Measurements from ENCODE around the gene CSE1L.
"Not testable (repeated sequence)": the region's sequence is repeated elsewhere in the genome, so short reads cannot be mapped to it uniquely, and the experiment has no call there.

The CSE1L gene

DNA sequence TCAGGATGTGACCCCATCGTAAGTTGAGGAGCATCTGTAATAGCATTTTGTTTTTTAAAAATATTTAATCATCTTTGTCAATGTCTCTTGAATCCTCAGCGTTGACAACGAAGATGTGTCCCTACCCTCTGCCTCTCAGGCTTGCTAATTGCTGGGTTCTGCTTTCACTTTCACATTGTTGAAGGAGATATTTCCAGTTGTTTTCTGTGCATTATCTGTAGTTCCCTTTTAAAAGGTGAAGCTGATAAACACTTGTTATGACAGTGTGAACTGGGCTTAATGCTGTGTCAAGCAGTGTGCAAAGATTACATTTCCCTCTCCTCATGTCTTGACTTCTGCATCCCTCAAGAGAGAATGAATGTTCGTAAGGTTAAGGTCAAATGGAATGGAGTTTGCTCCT, 54.9 kb downstream of the CSE1L start:
- H3K27ac Mint-ChIP-seq = peak overlapping the region in 1 of 3 experiments; percentile 66
- no peaks in the 10 kb centered on the region for H3K27me3 Mint-ChIP-seq (ENCODE audit: low read depth)
- TF ChIP-seq, protein P1, sequence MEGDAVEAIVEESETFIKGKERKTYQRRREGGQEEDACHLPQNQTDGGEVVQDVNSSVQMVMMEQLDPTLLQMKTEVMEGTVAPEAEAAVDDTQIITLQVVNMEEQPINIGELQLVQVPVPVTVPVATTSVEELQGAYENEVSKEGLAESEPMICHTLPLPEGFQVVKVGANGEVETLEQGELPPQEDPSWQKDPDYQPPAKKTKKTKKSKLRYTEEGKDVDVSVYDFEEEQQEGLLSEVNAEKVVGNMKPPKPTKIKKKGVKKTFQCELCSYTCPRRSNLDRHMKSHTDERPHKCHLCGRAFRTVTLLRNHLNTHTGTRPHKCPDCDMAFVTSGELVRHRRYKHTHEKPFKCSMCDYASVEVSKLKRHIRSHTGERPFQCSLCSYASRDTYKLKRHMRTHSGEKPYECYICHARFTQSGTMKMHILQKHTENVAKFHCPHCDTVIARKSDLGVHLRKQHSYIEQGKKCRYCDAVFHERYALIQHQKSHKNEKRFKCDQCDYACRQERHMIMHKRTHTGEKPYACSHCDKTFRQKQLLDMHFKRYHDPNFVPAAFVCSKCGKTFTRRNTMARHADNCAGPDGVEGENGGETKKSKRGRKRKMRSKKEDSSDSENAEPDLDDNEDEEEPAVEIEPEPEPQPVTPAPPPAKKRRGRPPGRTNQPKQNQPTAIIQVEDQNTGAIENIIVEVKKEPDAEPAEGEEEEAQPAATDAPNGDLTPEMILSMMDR (IDR thresholded peaks at IDR 0.05; ENCODE audit: unreplicated experiment in 3 of 3) = no peak
- H3K4me1 Mint-ChIP-seq = peaks cover 3% of the 10 kb centered on the region
- H3K4me3 Mint-ChIP-seq = no peak overlapping the region
- H3K36me3 Mint-ChIP-seq (ENCODE audit: low read depth) = peaks cover 78% of the 10 kb centered on the region
- H3K9me3 Mint-ChIP-seq = no peaks in the 10 kb centered on the region

DNA sequence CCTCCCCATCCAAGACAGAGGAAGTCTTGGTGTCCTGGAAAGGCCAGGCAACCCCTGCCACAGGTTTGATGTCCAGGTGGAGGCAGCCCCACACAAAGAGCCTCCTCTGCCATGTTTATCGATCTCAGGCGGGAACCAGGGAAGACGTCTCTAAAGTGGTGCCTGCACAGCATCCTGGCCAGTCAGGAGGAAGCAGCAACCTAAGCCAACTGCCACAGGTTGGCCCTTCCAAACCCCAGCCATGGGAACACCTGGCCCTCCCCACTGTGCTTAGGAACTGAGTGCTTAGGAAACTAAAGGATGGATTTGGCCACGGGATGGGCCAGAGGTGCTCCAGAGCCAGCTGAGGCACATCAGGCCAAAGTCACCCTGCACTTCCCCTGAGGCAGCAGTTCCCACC, 56.9 kb downstream of the CSE1L start:
- H3K27ac Mint-ChIP-seq = no peak overlapping the region
- no peaks in the 10 kb centered on the region for H3K9me3 Mint-ChIP-seq

DNA sequence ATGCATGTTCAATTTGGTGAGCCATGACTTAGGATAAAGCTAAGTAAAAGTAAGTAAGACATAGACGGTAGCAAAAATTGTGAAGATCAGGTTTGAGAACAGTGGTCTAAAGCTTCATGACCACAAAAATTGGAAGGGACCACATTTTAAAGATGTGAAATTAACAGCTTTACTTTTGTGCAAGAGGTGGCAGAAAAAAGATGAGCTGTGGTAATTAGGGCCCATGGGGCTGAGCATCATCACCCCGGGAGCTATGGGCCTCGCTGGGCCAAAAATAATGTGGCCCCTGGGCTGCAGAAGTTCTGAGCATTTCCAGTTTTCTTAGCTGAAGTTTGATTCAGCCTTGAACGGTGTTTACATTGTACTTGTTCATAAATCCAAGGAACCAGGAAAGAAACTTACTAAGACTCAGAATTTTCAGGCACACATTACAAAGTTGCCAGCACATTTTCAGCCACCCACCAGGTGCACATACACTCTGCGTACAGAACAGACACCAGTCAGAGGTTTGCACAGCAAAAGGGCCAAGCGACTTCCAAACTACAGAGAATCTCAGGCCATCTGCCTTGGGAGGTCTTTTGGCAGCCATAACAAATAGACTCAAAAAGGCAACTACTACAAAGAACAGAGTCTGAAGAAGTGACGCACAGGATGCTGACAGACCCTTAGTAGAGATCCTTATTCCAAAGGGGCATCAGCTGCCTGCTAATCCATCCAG, 57.7 kb downstream of the CSE1L start:
- Mint-ChIP-seq H3K27me3 (ENCODE audit: low read depth) (no peaks in the 10 kb centered on the region), H3K4me3 (no peak overlapping the region), H3K27ac (no peak overlapping the region), H3K36me3 (ENCODE audit: low read depth) (peaks cover 71% of the 10 kb centered on the region), H3K9me3 (no peaks in the 10 kb centered on the region), H3K4me1 (peaks cover 3% of the 10 kb centered on the region)
- TF ChIP-seq, protein P1 (IDR thresholded peaks at IDR 0.05; ENCODE audit: unreplicated experiment in 3 of 3) = no peak

More for the DNA sequence above, 56.9 kb downstream of the CSE1L start:
- Mint-ChIP-seq H3K4me3 (no peak overlapping the region), H3K36me3 (ENCODE audit: low read depth) (peaks cover 74% of the 10 kb centered on the region), H3K4me1 (peaks cover 3% of the 10 kb centered on the region), H3K27me3 (ENCODE audit: low read depth) (no peaks in the 10 kb centered on the region)
- TF ChIP-seq, protein P1 (IDR thresholded peaks at IDR 0.05; ENCODE audit: unreplicated experiment in 3 of 3) = no peak

DNA sequence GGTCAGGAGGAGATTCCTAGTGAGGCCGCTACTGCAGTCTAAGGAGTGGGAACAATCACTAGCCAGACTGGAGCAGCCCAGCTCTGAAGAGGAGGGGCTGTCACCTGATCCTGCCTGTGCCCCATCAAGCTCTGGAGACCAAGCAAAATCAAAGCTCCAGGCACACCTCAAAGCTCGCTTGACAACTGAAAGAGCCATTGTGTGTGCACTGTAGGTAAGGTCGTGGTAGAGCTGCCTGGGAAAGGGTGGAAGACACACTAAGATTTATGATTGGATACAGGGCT, 58.2 kb downstream of the CSE1L start:
- peak overlapping the region in 1 of 3 experiments; percentile 45 for H3K27ac Mint-ChIP-seq

DNA sequence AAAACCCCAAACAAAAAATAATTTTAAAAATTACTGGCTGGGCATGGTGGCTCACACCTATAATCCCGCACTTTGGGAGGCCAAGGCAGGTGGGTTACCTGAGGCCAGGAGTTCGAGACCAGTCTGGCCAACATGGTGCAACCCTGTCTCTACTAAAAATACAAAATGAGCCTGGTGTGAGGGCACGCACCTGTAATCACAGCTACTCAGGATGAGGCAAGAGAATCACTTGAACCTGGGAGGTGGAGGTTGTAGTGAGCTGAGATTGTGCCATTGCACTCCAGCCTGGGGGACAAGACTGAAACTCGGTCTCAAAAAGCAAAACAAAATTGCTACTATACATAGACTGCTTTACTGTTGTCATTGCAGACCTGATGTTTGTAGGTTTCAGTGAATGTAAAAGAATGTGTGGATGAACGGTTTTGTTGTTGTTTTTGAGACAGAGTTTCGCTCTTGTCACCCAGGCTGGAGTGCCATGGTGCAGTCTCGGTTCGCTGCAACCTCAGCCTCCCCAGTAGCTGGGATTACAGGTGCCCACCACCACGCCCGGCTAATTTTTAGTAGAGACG, 59.0 kb downstream of the CSE1L start:
- not testable (repeated sequence) for H3K27ac Mint-ChIP-seq; H3K4me1 Mint-ChIP-seq; H3K9me3 Mint-ChIP-seq; H3K4me3 Mint-ChIP-seq; H3K27me3 Mint-ChIP-seq (ENCODE audit: low read depth)
- peaks cover 70% of the 10 kb centered on the region for H3K36me3 Mint-ChIP-seq (ENCODE audit: low read depth)

More for the DNA sequence above, 58.2 kb downstream of the CSE1L start:
- TF ChIP-seq, protein P1 (IDR thresholded peaks at IDR 0.05; ENCODE audit: unreplicated experiment in 3 of 3) = no peak
- Mint-ChIP-seq H3K27me3 (ENCODE audit: low read depth) (no peaks in the 10 kb centered on the region), H3K4me1 (peaks cover 3% of the 10 kb centered on the region), H3K36me3 (ENCODE audit: low read depth) (peaks cover 71% of the 10 kb centered on the region), H3K4me3 (no peak overlapping the region), H3K9me3 (no peaks in the 10 kb centered on the region)

DNA sequence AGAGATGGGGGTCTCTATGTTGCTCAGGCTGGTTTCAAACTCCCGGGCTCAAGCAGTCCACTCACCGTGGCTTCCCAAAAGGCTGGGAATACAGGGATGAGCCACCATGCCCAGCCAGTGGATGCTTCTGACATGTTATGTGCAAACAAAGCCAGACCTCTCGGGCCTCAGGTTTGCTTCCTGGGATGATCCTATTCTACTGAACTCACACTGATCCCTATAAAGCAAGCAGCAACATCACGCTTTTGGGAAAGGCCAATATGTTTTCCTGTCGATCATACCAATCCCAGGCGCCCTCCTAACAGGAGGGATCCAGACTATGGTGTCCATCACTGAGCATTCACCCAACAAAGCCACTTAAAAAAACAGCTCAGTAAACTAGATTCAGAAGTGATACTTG, 60.2 kb downstream of the CSE1L start:
- no peaks in the 10 kb centered on the region for H3K9me3 Mint-ChIP-seq
- no peaks in the 10 kb centered on the region for H3K27me3 Mint-ChIP-seq (ENCODE audit: low read depth)
- peaks cover 73% of the 10 kb centered on the region for H3K36me3 Mint-ChIP-seq (ENCODE audit: low read depth)
- H3K27ac Mint-ChIP-seq = peak overlapping the region in 1 of 3 experiments; percentile 17
- no peak overlapping the region for H3K4me3 Mint-ChIP-seq
- TF ChIP-seq, protein P1 (IDR thresholded peaks at IDR 0.05; ENCODE audit: unreplicated experiment in 3 of 3) = no peak
- H3K4me1 Mint-ChIP-seq = peaks cover 2% of the 10 kb centered on the region
